ENCODE data around the gene RSL1D1.
"Not testable (repeated sequence)": the region's sequence is repeated elsewhere in the genome, so short reads cannot be mapped to it uniquely, and the experiment has no call there.

Gene RSL1D1

DNA sequence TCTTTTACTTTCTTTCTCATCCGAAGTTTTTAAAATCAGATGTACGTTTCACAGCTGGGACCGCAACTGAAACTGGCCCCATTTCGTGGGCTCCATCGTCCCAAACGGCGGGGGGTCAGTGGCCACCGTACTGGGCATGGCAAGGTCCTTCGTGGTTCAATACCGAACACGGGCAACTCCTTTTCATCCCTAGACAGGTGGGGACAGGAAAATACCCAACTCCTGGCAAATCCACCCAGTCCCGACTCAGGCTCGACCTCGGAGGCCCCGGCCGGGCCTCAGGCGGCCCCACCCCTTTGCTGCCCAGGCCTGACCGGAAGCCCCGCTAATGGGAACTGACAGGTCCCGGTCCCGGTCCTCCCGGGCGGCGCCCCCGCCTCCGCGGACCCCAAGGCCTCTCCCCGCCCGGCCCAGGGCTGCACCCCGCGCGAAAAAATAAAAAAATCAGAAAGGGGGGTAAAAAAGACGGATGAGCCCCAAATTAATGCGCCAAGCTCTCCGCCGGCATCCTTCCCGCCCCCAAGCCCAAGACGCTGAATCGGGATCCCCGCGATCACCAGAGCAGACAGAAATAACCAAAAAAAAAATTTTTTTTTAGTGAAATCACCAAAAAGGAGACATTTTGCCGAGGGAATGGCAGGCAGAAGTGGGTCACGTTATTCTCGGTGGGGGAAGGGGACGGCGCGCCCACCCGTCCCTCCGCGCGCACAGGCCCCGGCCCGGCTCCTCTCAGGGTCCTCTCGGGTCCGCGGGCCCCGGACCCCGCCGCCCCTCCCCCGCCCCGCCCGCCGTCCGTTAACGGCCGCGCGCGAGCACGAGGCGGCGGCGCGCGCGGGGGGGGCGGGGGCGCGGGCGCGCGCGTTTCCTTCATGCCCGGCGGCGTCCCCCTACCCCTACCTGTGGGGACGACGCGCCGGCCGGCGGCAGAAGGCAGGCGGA is 54.8 kb downstream of the RSL1D1 start:
- DNase-seq: peak; percentile 22

- DNase-seq: no peak
Measured at GRCh38 chr16:11795887-11796226, 55.5 kb downstream of the RSL1D1 start.

DNA sequence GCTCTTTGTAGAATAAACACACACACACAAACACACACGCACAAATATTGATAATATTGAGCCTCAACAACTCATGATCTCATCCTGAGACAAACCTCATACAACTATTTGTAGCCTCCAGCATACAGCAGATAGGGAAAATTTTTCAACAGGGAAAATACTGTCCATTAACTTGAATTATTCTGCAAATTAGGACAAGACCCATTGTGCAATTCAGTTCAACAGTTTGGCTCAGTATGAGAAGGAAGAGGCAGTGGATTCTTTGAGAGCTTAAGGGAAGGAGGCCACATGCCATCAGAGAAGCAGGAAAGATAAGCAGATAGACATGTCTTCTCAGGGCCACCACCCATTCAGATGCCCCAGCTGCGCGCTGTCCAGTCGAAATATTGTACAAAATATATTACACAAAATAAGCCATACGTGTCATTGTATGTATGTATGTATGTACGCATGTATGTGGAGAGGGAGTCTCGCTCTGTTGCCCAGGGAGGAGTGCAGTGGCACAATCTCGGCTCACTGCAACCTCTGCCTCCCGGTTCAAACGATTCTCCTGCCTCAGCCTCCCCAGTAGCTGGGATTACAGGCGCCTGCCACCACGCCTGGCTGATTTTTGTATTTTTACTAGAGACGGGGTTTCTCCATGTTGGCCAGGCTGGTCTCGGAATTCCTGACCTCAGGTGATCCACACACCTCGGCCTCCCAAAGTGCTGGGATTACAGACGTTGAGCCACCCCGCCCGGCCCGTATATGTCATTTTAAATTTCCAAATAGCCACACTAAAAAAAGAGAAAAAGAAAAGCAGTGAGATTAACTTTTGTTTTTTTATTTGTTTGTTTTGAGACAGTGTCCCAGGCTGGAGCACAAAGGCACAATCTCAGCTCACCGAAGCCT is 56.1 kb downstream of the RSL1D1 start:
- peak; percentile 29 for DNase-seq

DNA sequence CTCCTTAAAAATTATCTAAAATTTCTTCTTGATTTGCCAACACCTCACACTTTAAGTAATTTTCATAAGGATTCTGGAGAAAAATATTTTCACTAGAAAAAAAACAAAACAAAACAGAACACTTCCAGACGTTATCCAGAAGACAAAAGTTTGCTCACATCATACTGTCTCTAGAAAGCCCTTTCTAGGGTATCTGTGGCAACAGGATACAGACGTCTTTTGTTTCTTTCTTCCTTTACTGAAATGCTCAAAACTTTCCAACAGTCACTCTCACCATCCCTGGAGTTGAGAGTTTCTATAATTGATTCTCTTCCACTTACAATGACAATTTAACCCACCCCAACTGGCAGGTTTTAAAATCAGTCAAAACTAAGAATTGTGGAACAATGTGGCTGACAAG is 56.9 kb downstream of the RSL1D1 start:
- DNase-seq: no peak

DNA sequence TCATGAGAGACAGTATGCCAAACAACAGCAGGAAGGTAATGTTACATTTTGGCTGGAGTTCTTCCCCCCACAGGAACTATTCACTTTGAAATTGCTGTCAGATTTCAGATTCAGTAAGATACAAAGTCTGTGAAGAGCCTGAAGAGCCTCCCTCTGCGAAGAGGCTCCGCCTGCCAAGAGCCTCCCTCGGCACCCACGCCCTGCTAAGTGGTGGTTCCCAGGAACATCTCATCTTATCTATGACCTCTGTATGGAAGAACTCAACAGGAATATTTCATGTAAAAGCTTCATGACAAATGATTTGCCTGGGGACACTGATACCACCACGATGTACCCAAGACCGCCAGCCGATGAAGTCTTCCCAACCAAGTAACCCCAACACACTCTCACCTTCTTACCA is 57.5 kb downstream of the RSL1D1 start:
- DNase-seq: peak; percentile 37

DNA sequence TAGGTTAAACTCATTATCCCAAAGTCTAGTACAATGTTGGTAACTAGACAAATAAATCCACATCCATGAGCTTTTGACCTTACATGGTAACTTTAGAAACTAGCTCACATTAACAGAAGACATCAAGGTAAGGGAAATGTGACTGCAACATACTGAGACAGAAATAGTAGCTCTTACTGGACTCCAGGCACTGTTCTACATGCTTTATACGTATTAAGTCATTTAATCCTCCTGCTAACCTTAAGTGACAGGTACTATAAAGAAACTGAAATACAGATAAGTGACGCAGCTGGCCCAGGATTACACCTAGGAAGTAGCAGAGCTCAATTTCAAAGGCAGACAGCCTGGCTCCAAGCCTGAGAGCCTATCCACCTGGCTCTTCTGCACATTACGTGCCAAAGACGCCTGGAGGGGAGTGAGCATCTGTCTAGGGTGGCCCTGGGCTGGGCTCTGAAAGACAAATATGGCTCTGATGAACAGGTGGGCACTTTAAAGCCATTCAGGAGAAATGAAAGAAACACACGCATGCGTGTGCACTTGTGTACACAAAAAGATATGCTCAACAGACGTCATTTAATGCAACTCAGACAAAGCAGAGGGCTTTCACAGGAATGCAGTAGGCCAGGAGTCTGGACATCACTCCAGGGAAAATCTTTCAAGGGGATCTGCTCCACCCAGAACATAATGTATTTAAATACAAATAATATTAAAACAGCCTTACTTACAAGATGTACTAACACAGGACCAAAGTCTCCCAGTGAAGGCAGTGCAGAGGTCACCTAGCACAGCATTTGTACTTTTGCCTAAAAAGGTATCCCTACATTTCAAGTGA is 58.7 kb downstream of the RSL1D1 start:
- no peak for DNase-seq

DNA sequence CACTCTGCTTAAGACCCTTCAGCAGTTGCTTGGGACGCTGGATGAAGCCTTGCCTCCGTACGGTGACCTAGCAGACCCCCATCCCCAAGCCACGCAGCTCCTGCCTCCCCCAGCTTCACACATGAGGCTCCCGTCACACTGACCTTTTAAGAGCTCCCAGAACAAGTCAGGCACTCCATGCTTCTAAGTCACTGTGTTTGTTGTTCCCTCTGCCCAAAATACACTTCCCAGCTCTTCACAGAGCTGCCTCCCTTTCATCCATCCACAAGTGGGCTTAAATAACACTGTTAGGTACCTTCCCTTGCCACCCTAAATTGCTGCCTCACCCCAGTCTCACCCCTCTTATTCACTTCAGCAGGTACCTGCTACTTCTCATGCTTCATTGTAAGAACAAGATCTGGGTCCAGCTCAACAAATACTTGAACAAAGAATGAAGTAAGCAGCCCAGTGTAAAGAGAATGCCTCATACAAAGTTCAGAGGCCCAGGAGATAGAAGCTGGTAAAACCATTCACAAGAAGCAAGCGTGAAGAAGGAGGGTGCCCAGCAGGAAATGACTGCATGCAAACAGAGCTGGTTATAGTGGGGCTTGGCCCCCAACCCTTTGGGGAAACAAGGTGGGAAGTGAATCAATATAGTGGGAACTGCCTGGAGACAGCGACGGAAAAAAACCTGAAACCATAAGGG is 60.1 kb downstream of the RSL1D1 start:
- no peak for DNase-seq

GRCh38 chr16:11788914-11789313 is 62.4 kb downstream of the RSL1D1 start:
- DNase-seq: no peak

DNA sequence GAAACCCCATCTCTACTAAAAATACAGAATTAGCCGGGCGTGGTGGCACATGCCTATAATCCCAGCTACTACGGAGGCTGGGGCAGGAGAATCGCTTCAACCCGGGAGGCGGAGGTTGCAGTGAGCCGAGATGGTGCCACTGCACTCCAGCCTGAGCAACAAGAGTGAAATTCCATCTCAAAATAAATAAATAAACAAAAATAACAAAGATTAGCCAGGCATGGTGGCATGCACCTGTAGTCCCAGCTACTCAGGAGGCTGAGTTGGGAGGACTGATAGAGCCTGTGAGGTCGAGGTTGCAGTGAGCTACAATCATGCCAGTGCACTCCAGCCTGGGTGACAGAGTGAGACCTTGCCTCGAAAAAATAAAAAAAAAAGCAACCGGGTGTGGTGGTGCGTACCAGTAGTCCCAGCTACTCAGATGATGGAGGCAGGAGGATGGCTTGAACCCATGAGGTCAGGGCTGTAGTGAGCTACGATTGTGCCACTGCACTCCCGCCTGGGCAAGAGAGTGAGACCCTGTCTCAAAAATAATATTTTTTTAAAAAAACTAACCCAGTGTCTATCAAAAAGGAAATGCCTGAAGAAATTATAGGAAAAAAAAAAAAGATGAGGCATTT is 66.3 kb downstream of the RSL1D1 start:
- not testable (repeated sequence) for DNase-seq

GRCh38 chr16:11784381-11784780 is 67.0 kb downstream of the RSL1D1 start:
- DNase-seq: not testable (repeated sequence)

- DNase-seq: no peak
Measured at GRCh38 chr16:11784038-11784369, 67.3 kb downstream of the RSL1D1 start.

Data from hematopoietic multipotent progenitor cell treated with erythropoietin and hydrocortisone succinate and interleukin-3 and kit ligand, for 8 days (in vitro differentiated cells).